MM.1S (cell line): ENCODE data around the gene ZC3H7B.

Experiments
- DNase-seq: peaks from one replicate; pipeline ENCODE4 v3.0.0-alpha.2; 2015
- H2AFZ ChIP-seq: fragments of 300-600 bp; sonication (generic); 2 replicates; pipeline ENCODE4 v1.6.0; 2016; ENCODE audit warnings: antibody characterized with exemption, low read length
- H3F3A ChIP-seq: fragments of 300-600 bp; sonication (generic); 2 replicates; pipeline ENCODE4 v1.6.1; 2016; ENCODE audit warnings: mild to moderate bottlenecking, antibody characterized with exemption, low read length, moderate library complexity, mixed read lengths; ENCODE audit not compliant: insufficient read depth
- H3K27ac ChIP-seq: fragments of 300-600 bp; sonication (generic); 2 replicates; pipeline ENCODE4 v1.5.1; 2016; ENCODE audit warnings: mild to moderate bottlenecking, low read length
- H3K27me3 ChIP-seq: fragments of 300-600 bp; sonication (generic); replicated peaks from 2 replicates; pipeline ENCODE4 v1.6.0; 2016; ENCODE audit warnings: low read length; ENCODE audit not compliant: insufficient read depth
- H3K36me3 ChIP-seq: fragments of 300-600 bp; sonication (generic); replicated peaks from 2 replicates; pipeline ENCODE4 v1.6.1; 2016; ENCODE audit warnings: mild to moderate bottlenecking, low read length, mixed read lengths; ENCODE audit not compliant: insufficient read depth
- H3K4me1 ChIP-seq: fragments of 300-600 bp; sonication (generic); 2 replicates; pipeline ENCODE4 v1.6.1; 2016; ENCODE audit warnings: low read length, mixed read lengths
- H3K4me2 ChIP-seq: fragments of 300-600 bp; sonication (generic); 2 replicates; pipeline ENCODE4 v1.6.0; 2016; ENCODE audit warnings: low read depth, low read length
- H3K4me3 ChIP-seq: fragments of 300-600 bp; sonication (generic); 2 replicates; pipeline ENCODE4 v1.5.1; 2016; ENCODE audit warnings: low read length, mixed read lengths
- H3K79me2 ChIP-seq: fragments of 300-600 bp; sonication (generic); 2 replicates; pipeline ENCODE4 v1.6.1; 2016; ENCODE audit warnings: mixed run types, low read length, mixed read lengths
- H3K9ac ChIP-seq: fragments of 300-600 bp; sonication (generic); 2 replicates; pipeline ENCODE4 v1.6.1; 2016; ENCODE audit warnings: low read length, mixed read lengths
- H3K9me2 ChIP-seq: fragments of 300-600 bp; sonication (generic); replicated peaks from 2 replicates; pipeline ENCODE4 v1.6.1; 2016; ENCODE audit warnings: mild to moderate bottlenecking, low read length, mixed read lengths; ENCODE audit not compliant: insufficient read depth
- H3K9me3 ChIP-seq: fragments of 300-600 bp; sonication (generic); replicated peaks from 2 replicates; pipeline ENCODE4 v1.6.1; 2016; ENCODE audit warnings: mild to moderate bottlenecking, low read length, mixed read lengths; ENCODE audit not compliant: insufficient read depth
- H4K20me1 ChIP-seq: fragments of 300-600 bp; sonication (generic); 2 replicates; pipeline ENCODE4 v1.6.1; 2016; ENCODE audit warnings: mild to moderate bottlenecking, low read length, moderate library complexity, mixed read lengths; ENCODE audit not compliant: insufficient read depth
- CTCF ChIP-seq: fragments of 300-600 bp; sonication (generic); IDR thresholded peaks from 2 replicates; pipeline ENCODE4 v1.5.1; 2016; ENCODE audit warnings: antibody characterized with exemption, low read length, mixed read lengths
- EZH2 ChIP-seq: fragments of 300-600 bp; sonication (generic); optimal IDR thresholded peaks from 2 replicates; pipeline ENCODE3; 2017; ENCODE audit warnings: low read depth, mild to moderate bottlenecking, antibody characterized with exemption, low read length, mixed read lengths
- EZH2phosphoT487 ChIP-seq: fragments of 300-600 bp; sonication (generic); IDR thresholded peaks from 2 replicates; pipeline ENCODE4 v1.6.1; 2018; ENCODE audit warnings: antibody characterized with exemption, low read length

The ZC3H7B gene

DNA sequence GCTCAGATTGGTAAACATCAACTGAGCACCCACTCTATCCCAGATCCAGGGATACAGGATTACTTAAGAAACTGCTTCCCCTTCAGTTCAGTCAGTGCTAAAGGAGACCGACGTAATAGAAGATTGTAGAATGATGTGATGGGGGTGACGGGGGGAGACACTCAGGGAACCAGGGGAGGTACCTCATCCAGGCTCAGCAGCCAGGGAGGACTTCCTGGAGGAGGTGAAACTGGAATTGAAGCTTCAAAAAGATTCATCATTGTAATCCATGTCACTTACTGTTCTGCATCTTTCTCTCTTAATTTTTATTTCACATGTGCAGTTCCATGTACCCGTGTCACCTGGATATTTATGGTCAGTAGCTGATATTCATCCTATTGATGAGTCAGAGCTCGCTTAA is 61.3 kb downstream of the ZC3H7B start:
- TF ChIP-seq EZH2phosphoT487 (no peak), CTCF (no peak), EZH2 (no peak)
- no peaks in the 10 kb centered on the region for H3K79me2 ChIP-seq
- no peak overlapping the region for H2AFZ ChIP-seq
- H3K36me3 ChIP-seq: no peaks in the 10 kb centered on the region
- H3K27me3 ChIP-seq: 0 out of 2 replicates have a peak, but pooled peaks cover 4% of the 10 kb centered on the region
- no peaks in the 10 kb centered on the region for H4K20me1 ChIP-seq
- H3K9me2 ChIP-seq: no peaks in the 10 kb centered on the region
- H3K9ac ChIP-seq: no peak overlapping the region
- H3K9me3 ChIP-seq: no peaks in the 10 kb centered on the region
- no peak for DNase-seq
- no peaks in the 10 kb centered on the region for H3F3A ChIP-seq
- H3K4me3 ChIP-seq: no peak overlapping the region
- no peak overlapping the region for H3K27ac ChIP-seq
- H3K4me1 ChIP-seq: no peaks in the 10 kb centered on the region
- no peak overlapping the region for H3K4me2 ChIP-seq

- Histone ChIP-seq H3K79me2 (no peaks in the 10 kb centered on the region), H3K9ac (no peak overlapping the region), H3K9me3 (no peaks in the 10 kb centered on the region), H3K27ac (no peak overlapping the region), H3K4me1 (no peaks in the 10 kb centered on the region), H3F3A (no peaks in the 10 kb centered on the region), H4K20me1 (no peaks in the 10 kb centered on the region), H3K36me3 (no peaks in the 10 kb centered on the region), H3K9me2 (no peaks in the 10 kb centered on the region), H3K4me3 (no peak overlapping the region), H3K27me3 (0 out of 2 replicates have a peak, but pooled peaks cover 4% of the 10 kb centered on the region), H2AFZ (no peak overlapping the region), H3K4me2 (no peak overlapping the region)
- DNase-seq: no peak
- no peak for TF ChIP-seq EZH2phosphoT487
- no peak for TF ChIP-seq CTCF
- TF ChIP-seq EZH2: no peak
Observed at GRCh38 chr22:41364233-41364632, 62.9 kb downstream of the ZC3H7B start.

GRCh38 chr22:41364955-41365354 is 63.6 kb downstream of the ZC3H7B start:
- no peaks in the 10 kb centered on the region for H3K9me2 ChIP-seq
- 0 out of 2 replicates have a peak, but pooled peaks cover 4% of the 10 kb centered on the region for H3K27me3 ChIP-seq
- no peaks in the 10 kb centered on the region for H3K4me1 ChIP-seq
- H3K27ac ChIP-seq: no peak overlapping the region
- DNase-seq: no peak
- H3K4me3 ChIP-seq: no peak overlapping the region
- H2AFZ ChIP-seq: no peak overlapping the region
- no peaks in the 10 kb centered on the region for H3F3A ChIP-seq
- no peak overlapping the region for H3K9ac ChIP-seq
- H3K4me2 ChIP-seq: no peak overlapping the region
- no peaks in the 10 kb centered on the region for H4K20me1 ChIP-seq
- H3K79me2 ChIP-seq: no peaks in the 10 kb centered on the region
- no peaks in the 10 kb centered on the region for H3K36me3 ChIP-seq
- TF ChIP-seq EZH2 (no peak), EZH2phosphoT487 (no peak), CTCF (no peak)
- H3K9me3 ChIP-seq: no peaks in the 10 kb centered on the region
